Measurements from ENCODE around the gene LRRC8C. TPM values are rescaled to one million over a fixed set of nuclear protein-coding genes. Genes with fewer than 3 reads are reported as not detected.

Gene LRRC8C
- total and polyA plus RNA-seq, 7 donors: 0.69 to 7.8 (median 3.8) TPM

- Histone ChIP-seq H3K27me3 (no peaks in the 10 kb centered on the region), H3K36me3 (no peaks in the 10 kb centered on the region), H3K9me3 (no peaks in the 10 kb centered on the region), H3K4me3 (no peak overlapping the region), H3K4me1 (no peaks in the 10 kb centered on the region), H3K27ac (no peak overlapping the region)
- no peak for TF ChIP-seq CTCF (IDR thresholded peaks at IDR 0.05)
- TF ChIP-seq POLR2AphosphoS5 (IDR thresholded peaks at IDR 0.05): no peak
- DNase-seq: no peak
- intact Hi-C loops (cut with DNase I): no loop called here
- 75 to 86% methylated on average over 9 of the region's 9 CpGs for WGBS, 2 donors
Measured at GRCh38 chr1:89644119-89644814, 11.3 kb downstream of the LRRC8C start.

- Histone ChIP-seq H3K4me1 (no peaks in the 10 kb centered on the region), H3K36me3 (no peaks in the 10 kb centered on the region), H3K4me3 (no peak overlapping the region), H3K27ac (no peak overlapping the region), H3K27me3 (no peaks in the 10 kb centered on the region), H3K9me3 (no peaks in the 10 kb centered on the region)
- DNase-seq: no peak
- 48 to 61% methylated on average over 1 of the region's 1 CpG for WGBS, 2 donors
- no peak for TF ChIP-seq POLR2A (IDR thresholded peaks at IDR 0.05)
- TF ChIP-seq EP300 (IDR thresholded peaks at IDR 0.05): no peak
- TF ChIP-seq CTCF (IDR thresholded peaks at IDR 0.05): no peak
- no peak for TF ChIP-seq POLR2AphosphoS5 (IDR thresholded peaks at IDR 0.05)
- intact Hi-C loops (cut with DNase I): no loop called here
Measured at GRCh38 chr1:89646259-89646658, 13.3 kb downstream of the LRRC8C start.

DNA sequence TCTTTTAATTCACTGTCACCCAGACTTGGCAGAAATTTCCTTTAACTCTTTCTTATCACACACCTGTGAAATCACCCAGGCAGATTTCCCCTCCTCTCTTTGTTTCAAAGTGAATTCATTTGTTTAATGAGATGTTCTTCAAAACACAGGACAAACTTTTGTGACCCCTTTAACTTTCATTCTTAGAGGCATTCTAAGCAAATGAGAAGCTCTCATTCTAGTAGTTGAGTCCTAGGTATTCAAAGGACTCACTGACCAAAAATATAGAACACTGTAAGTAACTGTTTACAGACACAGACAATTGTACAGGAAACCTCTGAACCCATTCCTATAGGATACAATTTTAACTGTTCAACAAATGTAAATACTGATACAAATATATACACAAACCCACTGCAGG lies 16.9 kb downstream of the LRRC8C start:
- Histone ChIP-seq H3K9me3 (no peaks in the 10 kb centered on the region), H3K27ac (no peak overlapping the region), H3K36me3 (no peaks in the 10 kb centered on the region), H3K4me1 (no peaks in the 10 kb centered on the region), H3K27me3 (no peaks in the 10 kb centered on the region), H3K4me3 (no peak overlapping the region)
- TF ChIP-seq CTCF (IDR thresholded peaks at IDR 0.05) (no peak), EP300 (IDR thresholded peaks at IDR 0.05) (no peak), POLR2AphosphoS5 (IDR thresholded peaks at IDR 0.05) (no peak), POLR2A (IDR thresholded peaks at IDR 0.05) (no peak)
- DNase-seq: no peak
- intact Hi-C loops (cut with DNase I): no loop called here

DNA sequence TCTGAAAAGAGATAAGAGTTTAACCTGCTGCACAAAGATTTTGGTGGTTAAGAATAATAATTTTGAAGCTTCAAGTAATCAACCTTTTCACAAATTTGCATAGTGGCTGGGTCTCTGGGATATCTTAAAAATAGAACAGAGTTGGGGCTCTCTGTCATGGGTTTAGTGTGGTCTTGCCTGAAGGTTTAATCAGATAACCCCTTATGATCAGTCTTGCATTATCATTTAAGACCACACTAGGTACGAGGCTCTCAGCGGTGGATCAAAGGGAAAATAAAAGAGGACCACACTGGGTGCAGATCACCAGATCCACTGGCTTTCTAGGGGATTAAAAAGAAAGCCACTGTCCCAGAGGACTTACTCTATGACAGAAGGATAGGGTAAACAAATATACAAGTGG lies 19.5 kb downstream of the LRRC8C start:
- 59 to 86% methylated on average over 2 of the region's 2 CpGs for WGBS, 2 donors
- no peaks in the 10 kb centered on the region for H3K36me3 ChIP-seq
- H3K4me1 ChIP-seq: no peaks in the 10 kb centered on the region
- no peak overlapping the region for H3K4me3 ChIP-seq
- H3K27me3 ChIP-seq: no peaks in the 10 kb centered on the region
- intact Hi-C loops (cut with DNase I): no loop called here
- H3K9me3 ChIP-seq: no peaks in the 10 kb centered on the region
- no peak overlapping the region for H3K27ac ChIP-seq
- TF ChIP-seq CTCF (IDR thresholded peaks at IDR 0.05): no peak
- TF ChIP-seq POLR2A (IDR thresholded peaks at IDR 0.05): no peak
- TF ChIP-seq POLR2AphosphoS5 (IDR thresholded peaks at IDR 0.05): no peak
- DNase-seq: no peak

DNA sequence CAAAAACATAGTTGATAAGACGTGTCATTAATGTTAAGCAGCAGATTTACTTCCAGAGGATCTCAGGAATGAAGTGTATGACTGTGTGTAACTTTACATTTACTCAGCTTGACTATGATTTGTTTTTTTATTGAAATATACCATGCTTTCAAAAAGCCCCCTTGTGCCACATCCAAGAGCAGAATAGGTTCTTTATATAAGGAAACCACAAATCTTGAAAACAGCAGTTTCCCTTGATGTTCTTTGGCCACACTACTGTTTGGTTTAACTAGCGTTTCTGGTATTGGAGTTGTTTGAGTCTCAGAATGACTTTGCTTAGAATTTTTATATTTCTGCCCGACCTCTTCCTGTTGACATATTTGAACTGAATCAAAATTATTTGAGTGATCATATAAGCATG lies 25.0 kb downstream of the LRRC8C start:
- WGBS, 2 donors: 32 to 42% methylated on average over 3 of the region's 3 CpGs
- Histone ChIP-seq H3K9me3 (no peaks in the 10 kb centered on the region), H3K4me1 (no peaks in the 10 kb centered on the region), H3K4me3 (no peak overlapping the region), H3K36me3 (no peaks in the 10 kb centered on the region), H3K27ac (no peak overlapping the region), H3K27me3 (no peaks in the 10 kb centered on the region)
- no peak for TF ChIP-seq POLR2A (IDR thresholded peaks at IDR 0.05)
- intact Hi-C loops (cut with DNase I): no loop called here
- no peak for DNase-seq

Measured in sigmoid colon (tissue), 7 donors.